Dendritic cell treated with granulocyte-macrophage colony-stimulating factor and Interleukin-4, amounts not matched to agents 40 ng/mL and 50 ng/mL, for 4 days (primary cell): ENCODE measurements around the gene CD33.
A peak's percentile ranks its signal among the peaks of the same experiment; 100 is the strongest.
"Not testable (repeated sequence)": the region's sequence is repeated elsewhere in the genome, so short reads cannot be mapped to it uniquely, and the experiment has no call there.

Experiments
- H3K27ac Mint-ChIP-seq: one replicate; pipeline ENCODE4 v1.8.0; 2022; ENCODE audit warnings: mild to moderate bottlenecking, mixed read lengths
- H3K27me3 Mint-ChIP-seq: one replicate; pipeline ENCODE4 v1.8.0; 2022; ENCODE audit warnings: mild to moderate bottlenecking, mixed read lengths
- H3K36me3 Mint-ChIP-seq: one replicate; pipeline ENCODE4 v1.8.0; 2022; ENCODE audit warnings: low read depth, mixed read lengths
- H3K4me1 Mint-ChIP-seq: one replicate; pipeline ENCODE4 v1.8.0; 2022; ENCODE audit warnings: low read depth, mixed read lengths
- H3K4me3 Mint-ChIP-seq: one replicate; pipeline ENCODE4 v1.8.0; 2022; ENCODE audit warnings: mild to moderate bottlenecking, moderate library complexity, mixed read lengths
- H3K9me3 Mint-ChIP-seq: one replicate; pipeline ENCODE4 v1.8.0; 2022; ENCODE audit warnings: mixed read lengths
- intact Hi-C: fragments of 100-400 bp; cut with micrococcal nuclease; formaldehyde crosslinking; loops from one replicate; pipeline ENCODE4 v1.15.0; 2022

CD33 gene

DNA sequence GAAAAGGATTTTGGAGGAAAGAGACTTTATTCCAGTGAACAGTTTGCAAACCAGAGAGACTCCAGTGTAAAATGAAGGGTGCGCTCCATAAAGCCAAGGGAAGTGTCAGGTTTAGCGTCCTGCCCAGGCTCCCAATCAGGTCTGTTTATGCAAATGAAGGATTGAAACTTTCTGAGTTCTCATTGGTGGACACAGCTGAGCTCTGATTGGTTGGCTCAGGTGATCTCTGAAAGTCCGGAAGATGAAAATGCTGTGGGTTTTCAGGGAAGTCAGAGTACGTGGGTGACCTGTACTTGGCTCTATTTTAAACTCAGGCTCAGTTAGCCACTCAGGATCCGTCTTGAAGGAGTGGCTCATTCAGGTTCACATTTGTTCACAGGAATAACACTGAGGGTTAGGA, 28.7 kb upstream of the CD33 start:
- peaks cover 24% of the 10 kb centered on the region for H3K27me3 Mint-ChIP-seq

DNA sequence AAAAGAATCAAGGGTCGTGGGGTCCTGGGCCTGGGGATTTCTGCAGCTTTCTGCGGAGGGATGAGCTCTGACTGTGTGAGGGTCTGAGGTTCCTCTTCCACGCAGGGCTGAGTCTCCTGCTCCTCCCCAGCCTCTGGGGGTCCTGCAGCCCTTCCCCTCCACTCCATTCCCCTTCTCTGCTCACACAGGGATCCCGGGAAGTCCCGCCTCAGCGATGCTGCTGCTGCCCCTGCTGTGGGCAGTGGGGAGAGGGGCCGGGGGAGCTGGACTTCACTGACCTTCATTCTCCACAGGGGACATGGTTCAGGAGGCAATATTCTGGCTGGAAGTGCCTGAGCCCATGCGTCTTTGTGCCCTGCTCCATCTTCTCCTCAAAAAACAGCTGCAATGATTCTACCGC, 26.2 kb upstream of the CD33 start:
- Mint-ChIP-seq H3K9me3 (no peaks in the 10 kb centered on the region), H3K27me3 (peaks cover 22% of the 10 kb centered on the region), H3K4me3 (no peak overlapping the region), H3K27ac (no peak overlapping the region), H3K4me1 (peaks cover 18% of the 10 kb centered on the region), H3K36me3 (no peaks in the 10 kb centered on the region)
- intact Hi-C loops = no loop called here

More for the DNA sequence above, 28.7 kb upstream of the CD33 start:
- Mint-ChIP-seq H3K27ac (no peak overlapping the region), H3K4me3 (no peak overlapping the region), H3K4me1 (peaks cover under 1% of the 10 kb centered on the region), H3K36me3 (no peaks in the 10 kb centered on the region), H3K9me3 (no peaks in the 10 kb centered on the region)
- intact Hi-C loops = no loop called here

DNA sequence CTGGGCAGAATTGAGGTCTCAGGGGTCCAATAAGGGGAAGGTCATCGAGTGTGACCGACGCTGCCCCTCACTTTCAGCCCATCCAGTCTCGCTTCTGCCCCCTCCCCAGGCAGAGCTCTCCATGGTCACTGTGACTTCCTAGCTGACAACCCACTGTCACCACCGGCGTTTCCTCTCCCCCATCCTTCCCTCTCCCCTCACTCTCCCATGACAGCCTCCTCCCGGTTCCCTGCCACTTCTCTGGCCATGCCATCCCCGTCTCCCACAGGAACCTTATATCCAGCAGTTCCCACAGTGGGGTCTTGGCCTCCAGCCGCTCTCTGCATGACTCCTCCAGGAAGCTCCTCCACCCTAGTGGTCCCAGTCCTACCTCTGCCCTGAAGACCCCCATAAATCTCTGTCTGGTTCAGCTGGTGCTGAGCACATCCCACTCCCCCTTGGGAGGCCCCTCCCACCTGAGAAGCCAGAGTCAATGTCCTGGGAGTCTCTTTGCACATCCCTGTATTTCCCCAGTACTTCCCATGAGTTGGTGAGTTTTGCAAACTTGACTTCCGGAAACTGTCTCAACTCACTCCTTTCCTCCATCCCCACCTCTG, 24.7 kb upstream of the CD33 start:
- intact Hi-C loops = loop anchor here (10.0 kb wide), 1 partner anchor 55 kb away; the partner anchor contains the start of gene SIGLECL1
- Mint-ChIP-seq H3K4me3 (no peak overlapping the region), H3K27ac (no peak overlapping the region), H3K9me3 (peaks cover 2% of the 10 kb centered on the region), H3K4me1 (peaks cover 26% of the 10 kb centered on the region), H3K36me3 (no peaks in the 10 kb centered on the region), H3K27me3 (peaks cover 18% of the 10 kb centered on the region)

DNA sequence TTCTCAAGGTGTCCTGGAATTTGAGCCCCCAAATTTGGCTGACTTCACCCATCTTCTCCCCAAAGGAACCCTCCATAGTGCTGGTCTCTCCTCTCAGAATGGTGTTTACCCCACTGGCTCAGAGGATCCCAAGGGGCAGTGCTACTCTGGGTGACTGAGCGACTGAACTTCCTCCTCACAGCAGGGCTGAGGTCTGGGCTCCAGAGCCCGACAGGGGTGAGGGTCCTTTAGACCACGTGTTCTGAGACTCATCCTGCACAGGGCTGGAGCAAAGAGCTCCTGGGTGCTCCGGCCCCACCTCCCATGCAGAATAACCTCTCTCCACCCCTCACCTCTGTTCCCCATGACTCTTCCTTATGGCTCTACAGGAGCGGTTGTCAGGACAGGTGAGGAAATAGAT, 23.2 kb upstream of the CD33 start:
- Mint-ChIP-seq H3K4me1 (peaks cover 26% of the 10 kb centered on the region), H3K36me3 (no peaks in the 10 kb centered on the region), H3K27me3 (peaks cover 17% of the 10 kb centered on the region), H3K27ac (no peak overlapping the region), H3K9me3 (peaks cover 8% of the 10 kb centered on the region), H3K4me3 (no peak overlapping the region)
- intact Hi-C loops = loop anchor here (10.0 kb wide), 1 partner anchor 53 kb away; the partner anchor contains the start of gene SIGLECL1

DNA sequence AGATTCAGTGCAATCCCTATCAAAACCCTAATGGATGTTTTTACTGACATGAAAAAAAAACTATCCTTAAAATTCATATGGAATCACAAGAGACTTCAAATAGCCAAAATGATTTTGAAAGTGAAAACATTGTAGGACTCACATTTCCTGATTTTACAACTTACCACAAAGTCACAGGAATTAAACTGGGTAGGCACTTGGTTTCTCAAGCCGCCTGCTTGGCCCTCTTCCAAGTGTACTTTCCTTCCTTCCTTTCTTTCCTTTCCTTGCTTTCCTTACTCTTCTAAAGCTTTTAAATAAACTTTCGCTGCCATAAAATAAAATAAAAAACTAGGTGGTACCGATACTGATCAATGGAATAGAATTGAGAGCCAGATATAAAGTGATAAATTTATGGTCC, 21.0 kb upstream of the CD33 start:
- Mint-ChIP-seq H3K9me3 (peaks cover 8% of the 10 kb centered on the region), H3K27me3 (peaks cover 14% of the 10 kb centered on the region), H3K4me1 (peaks cover 32% of the 10 kb centered on the region), H3K27ac (no peak overlapping the region), H3K36me3 (no peaks in the 10 kb centered on the region), H3K4me3 (no peak overlapping the region)
- intact Hi-C loops = loop anchor here (10.0 kb wide), 1 partner anchor 51 kb away; the partner anchor contains the start of gene SIGLECL1

DNA sequence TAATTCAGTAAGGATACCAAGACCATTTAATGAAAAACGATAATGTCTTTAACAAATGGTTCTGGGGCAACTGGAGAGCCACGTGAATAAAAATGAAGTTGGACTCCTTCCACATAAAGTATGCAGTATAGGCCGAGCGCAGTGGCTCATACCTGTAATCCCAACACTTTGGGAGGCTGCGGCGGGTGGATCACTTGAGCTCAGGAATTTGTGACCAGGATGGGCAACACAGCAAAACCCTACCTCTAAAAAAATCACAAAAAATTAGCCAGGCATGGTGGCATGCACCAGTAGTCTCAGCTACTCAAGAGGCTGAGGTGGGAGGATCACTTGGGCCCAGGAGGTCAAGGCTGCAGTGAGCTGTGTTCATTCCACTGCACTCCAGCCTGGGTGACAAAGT, 20.6 kb upstream of the CD33 start:
- Mint-ChIP-seq H3K27me3 (peaks cover 13% of the 10 kb centered on the region), H3K4me1 (peaks cover 32% of the 10 kb centered on the region), H3K36me3 (no peaks in the 10 kb centered on the region), H3K27ac (no peak overlapping the region), H3K9me3 (peaks cover 8% of the 10 kb centered on the region), H3K4me3 (no peak overlapping the region)
- intact Hi-C loops = loop anchor here (10.0 kb wide), 1 partner anchor 50 kb away; the partner anchor contains the start of gene SIGLECL1

DNA sequence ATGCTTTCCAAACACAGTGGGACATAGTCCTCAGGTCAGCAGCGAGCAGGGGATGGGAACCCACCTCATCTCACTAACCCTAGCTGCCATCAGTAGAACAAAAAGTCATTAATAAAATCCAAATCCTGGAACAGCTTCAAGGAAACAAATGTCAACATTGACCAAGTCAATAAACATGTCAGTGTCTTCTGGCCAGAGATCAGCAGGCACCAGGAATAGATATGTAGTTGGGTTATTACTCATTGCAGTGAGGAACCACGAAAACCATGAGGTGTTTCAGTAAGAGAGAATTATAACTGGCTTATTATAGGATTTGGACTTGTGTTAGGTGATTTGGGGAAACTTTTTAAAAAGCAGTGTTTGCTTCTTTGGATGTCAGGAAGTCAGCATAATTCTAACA, 17.1 kb upstream of the CD33 start:
- intact Hi-C loops = loop anchor here (10.0 kb wide), 1 partner anchor 47 kb away; the partner anchor contains the start of gene SIGLECL1

DNA sequence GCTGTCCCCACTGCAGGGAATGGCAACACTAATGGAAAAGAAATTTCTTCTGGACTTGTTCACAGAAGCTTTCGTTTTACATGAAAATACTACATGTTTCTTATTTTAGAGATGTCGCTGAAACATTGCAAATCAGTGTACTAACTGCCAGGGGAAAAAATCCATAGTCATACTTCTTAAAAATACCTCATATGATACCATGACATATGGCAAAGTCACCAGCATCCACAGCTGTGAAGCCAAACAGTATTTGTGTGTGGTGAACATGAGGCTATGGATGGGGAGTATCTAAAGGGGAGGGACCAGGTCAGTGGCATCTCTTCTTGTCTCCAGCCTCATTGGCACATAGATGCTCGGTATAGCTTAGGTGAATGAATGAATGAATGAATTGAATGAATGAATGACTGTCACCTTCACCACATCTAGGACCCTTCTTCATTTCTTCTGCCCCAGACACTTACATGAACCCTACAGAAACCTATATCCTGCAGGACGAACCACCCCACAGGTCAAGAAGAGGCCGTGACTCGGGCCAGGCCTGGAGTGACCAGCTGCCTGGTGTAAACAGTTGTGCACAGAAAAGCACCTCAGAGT, 14.6 kb upstream of the CD33 start:
- H3K4me3 Mint-ChIP-seq = no peak overlapping the region
- H3K27me3 Mint-ChIP-seq = no peaks in the 10 kb centered on the region
- intact Hi-C loops = loop anchor here (2.0 kb wide), 1 partner anchor 15 kb away; the partner anchor contains the start of gene CD33
- H3K4me1 Mint-ChIP-seq = peaks cover 37% of the 10 kb centered on the region
- peak overlapping the region; percentile 95 for H3K27ac Mint-ChIP-seq
- H3K36me3 Mint-ChIP-seq = peaks cover 5% of the 10 kb centered on the region
- peaks cover 5% of the 10 kb centered on the region for H3K9me3 Mint-ChIP-seq

More for the DNA sequence above, 17.1 kb upstream of the CD33 start:
- Mint-ChIP-seq H3K27ac (no peak overlapping the region), H3K4me3 (no peak overlapping the region), H3K36me3 (no peaks in the 10 kb centered on the region), H3K4me1 (peaks cover 48% of the 10 kb centered on the region), H3K27me3 (no peaks in the 10 kb centered on the region), H3K9me3 (peaks cover 8% of the 10 kb centered on the region)

DNA sequence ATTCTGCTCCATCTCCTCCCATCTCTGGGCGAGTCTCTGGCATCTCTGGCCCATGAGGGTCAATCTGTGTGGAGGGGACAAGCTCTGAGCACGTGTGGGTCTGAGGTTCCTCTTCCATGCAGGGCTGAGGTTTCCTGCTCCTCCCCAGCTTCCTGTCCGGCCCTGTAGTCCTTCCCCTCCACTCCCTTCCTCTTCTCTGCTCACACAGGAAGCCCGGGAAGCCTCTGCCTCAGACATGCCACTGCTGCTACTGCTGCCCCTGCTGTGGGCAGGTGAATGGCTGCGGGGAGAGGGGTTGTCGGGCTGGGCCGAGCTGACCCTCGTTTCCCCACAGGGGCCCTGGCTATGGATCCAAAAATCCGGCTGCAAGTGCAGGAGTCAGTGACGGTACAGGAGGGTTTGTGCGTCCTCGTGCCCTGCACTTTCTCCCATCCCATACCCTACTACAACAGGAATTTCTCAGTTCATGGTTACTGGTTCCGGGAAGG, 14.0 kb upstream of the CD33 start:
- H3K27me3 Mint-ChIP-seq, H3K9me3 Mint-ChIP-seq: not testable (repeated sequence)
- Mint-ChIP-seq H3K4me3 (peak overlapping the region; percentile 79), H3K27ac (peak overlapping the region; percentile 95), H3K36me3 (peaks cover 12% of the 10 kb centered on the region), H3K4me1 (peaks cover 44% of the 10 kb centered on the region)
- intact Hi-C loops = loop anchor here (2.0 kb wide), 1 partner anchor 14 kb away; the partner anchor contains the start of gene CD33

DNA sequence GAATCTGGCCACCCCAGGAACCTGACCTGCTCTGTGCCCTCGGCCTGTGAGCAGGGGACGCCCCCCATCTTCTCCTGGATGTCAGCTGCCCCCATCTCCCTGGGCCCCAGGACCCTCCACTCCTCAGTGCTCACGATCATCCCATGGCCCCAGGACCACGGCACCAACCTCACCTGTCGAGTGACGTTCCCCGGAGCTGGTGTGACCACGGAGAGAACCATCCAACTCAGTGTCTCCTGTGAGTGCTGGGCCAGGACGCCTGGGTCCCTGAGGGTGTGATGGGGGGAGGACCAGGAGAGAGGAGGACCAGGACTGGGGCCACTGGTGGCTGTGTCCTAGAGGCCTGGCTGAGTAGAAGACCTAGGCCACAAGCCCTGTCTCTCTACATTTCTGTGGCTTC, 13.0 kb upstream of the CD33 start:
- Mint-ChIP-seq H3K27ac (peak overlapping the region; percentile 95), H3K36me3 (peaks cover 21% of the 10 kb centered on the region), H3K4me3 (peak overlapping the region; percentile 49), H3K27me3 (no peaks in the 10 kb centered on the region), H3K4me1 (peaks cover 47% of the 10 kb centered on the region), H3K9me3 (no peaks in the 10 kb centered on the region)
- intact Hi-C loops = loop anchor here (2.0 kb wide), 1 partner anchor 13 kb away; the partner anchor contains the start of gene CD33

DNA sequence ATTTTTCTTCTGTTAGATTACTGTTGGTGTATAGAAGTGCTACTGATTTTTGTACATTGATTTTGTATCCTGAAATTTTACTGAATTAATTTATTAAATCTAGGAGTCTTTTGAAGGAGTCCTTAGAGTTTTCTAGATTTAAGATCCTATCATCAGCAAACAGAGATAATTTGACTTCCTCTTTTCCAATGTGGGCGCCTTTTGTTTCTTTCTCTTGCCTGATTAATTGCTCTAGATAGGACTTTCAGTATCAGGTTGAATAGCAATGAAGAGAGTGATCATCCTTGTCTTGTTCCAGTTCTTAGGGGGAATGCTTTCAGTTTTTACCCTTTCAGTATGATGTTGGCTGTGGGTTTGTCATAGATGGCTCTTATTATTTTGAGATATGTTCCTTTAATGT, 5.6 kb upstream of the CD33 start:
- Mint-ChIP-seq H3K36me3 (peaks cover 42% of the 10 kb centered on the region), H3K9me3 (no peaks in the 10 kb centered on the region), H3K27ac (peak overlapping the region; percentile 44), H3K27me3 (no peaks in the 10 kb centered on the region), H3K4me1 (peaks cover 40% of the 10 kb centered on the region), H3K4me3 (no peak overlapping the region)
- intact Hi-C loops = no loop called here

DNA sequence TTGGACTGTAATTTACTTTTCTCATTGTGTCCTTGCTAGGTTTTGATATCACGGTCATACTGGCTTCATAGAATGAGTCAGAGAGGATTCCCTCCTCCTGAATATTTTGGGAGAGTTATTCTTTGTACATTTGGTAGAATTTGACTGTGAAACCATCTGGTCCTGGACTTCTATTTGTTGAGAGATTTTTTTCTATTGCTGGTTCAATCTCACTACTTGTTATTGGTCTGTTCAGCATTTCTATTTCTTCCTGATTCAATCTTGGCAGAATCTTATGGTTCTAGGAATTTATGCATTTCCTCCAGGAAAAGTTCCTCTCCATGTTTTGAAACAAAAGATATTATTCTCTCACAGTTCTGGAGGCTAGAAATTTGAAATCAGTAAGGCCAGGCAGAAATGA, 4.9 kb upstream of the CD33 start:
- no peak overlapping the region for H3K4me3 Mint-ChIP-seq
- peaks cover 44% of the 10 kb centered on the region for H3K4me1 Mint-ChIP-seq
- H3K27me3 Mint-ChIP-seq = no peaks in the 10 kb centered on the region
- H3K27ac Mint-ChIP-seq = no peak overlapping the region
- H3K36me3 Mint-ChIP-seq = peaks cover 43% of the 10 kb centered on the region
- intact Hi-C loops = no loop called here
- no peaks in the 10 kb centered on the region for H3K9me3 Mint-ChIP-seq

DNA sequence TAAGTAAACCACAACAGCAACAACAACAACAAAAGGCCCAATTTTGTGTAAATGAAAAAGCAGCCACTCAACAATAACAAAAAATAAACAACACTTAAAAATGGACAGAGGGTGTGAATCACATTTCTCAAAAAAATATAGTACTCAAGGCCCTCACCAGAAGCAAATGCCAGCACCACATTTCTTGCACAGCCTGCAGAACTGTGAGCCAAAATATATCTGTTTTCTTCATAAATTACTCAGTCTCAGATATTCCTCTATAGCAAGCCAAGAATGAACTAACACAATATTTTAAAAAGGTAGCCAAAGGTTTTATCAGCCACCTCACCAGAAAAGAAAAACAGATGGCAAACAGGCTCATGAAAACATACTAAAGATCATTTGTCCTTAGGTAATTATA, 3.9 kb upstream of the CD33 start:
- intact Hi-C loops = no loop called here
- peaks cover 43% of the 10 kb centered on the region for H3K36me3 Mint-ChIP-seq
- H3K4me3 Mint-ChIP-seq = no peak overlapping the region
- H3K27me3 Mint-ChIP-seq = no peaks in the 10 kb centered on the region
- H3K4me1 Mint-ChIP-seq = peaks cover 43% of the 10 kb centered on the region
- H3K9me3 Mint-ChIP-seq = no peaks in the 10 kb centered on the region
- no peak overlapping the region for H3K27ac Mint-ChIP-seq

DNA sequence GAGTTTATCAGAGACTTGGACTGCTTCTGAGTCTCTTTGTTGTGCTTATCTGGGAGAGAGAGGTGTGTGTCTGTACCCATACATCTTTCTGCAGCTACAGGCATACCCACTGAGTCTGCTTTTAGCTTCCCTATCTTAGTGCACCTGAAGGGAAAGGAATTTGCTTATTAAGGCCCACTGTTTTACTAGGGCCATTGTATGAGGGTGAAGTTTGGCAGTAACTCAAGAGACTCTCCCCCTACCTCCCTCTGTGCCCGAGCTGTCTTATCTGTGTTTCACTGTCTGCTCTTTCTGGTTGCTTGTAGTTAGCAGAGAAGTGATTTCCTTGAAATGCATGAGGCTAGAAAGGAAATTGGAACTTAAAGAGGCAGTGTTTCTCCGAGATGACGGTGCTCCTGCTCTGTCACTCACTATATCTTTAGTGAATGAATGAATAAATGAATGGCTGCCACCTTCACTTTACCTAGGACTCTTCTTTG, 678 bp upstream of the CD33 start:
- Mint-ChIP-seq H3K4me3 (peak overlapping the region; percentile 82), H3K27ac (peak overlapping the region; percentile 86), H3K4me1 (peaks cover 68% of the 10 kb centered on the region)

More for the DNA sequence above, 678 bp upstream of the CD33 start:
- H3K36me3 Mint-ChIP-seq = peaks cover 37% of the 10 kb centered on the region
- H3K27me3 Mint-ChIP-seq = no peaks in the 10 kb centered on the region
- H3K9me3 Mint-ChIP-seq = no peaks in the 10 kb centered on the region
- intact Hi-C loops = loop anchor here (2.0 kb wide), 1 partner anchor 13 kb away; no protein-coding TSS in a partner anchor
